HEK293T (cell line): ENCODE results near the gene MUC4.

ENCODE experiments used
- CTCF ChIA-PET: fragments of 350-600 bp; formaldehyde crosslinking; extraction: SDS; loops from one replicate; lab custom pipeline; 2021; ENCODE audit warnings: antibody characterized with exemption, inconsistent platforms; lab: Yijun Ruan, JAX
- POLR2A ChIA-PET: fragments of 350-600 bp; formaldehyde crosslinking; extraction: SDS; loops from one replicate; lab custom pipeline; 2020; ENCODE audit warnings: antibody characterized with exemption, inconsistent platforms; lab: Yijun Ruan, JAX
- DNase-seq: peaks from one replicate; pipeline ENCODE4 v3.0.0; 2012; ENCODE audit warnings: mixed read lengths; ENCODE audit errors: extremely low spot score
- ARNT ChIP-seq: fragments of 450-650 bp; IDR thresholded peaks from 2 replicates; pipeline ENCODE4 v1.6.1; 2017; ENCODE audit warnings: mild to moderate bottlenecking
- BHLHE40 ChIP-seq: fragments of 450-650 bp; IDR thresholded peaks from 2 replicates; pipeline ENCODE4 v1.6.1; 2016; ENCODE audit warnings: mild to moderate bottlenecking, moderate library complexity, borderline replicate concordance
- CTBP1 ChIP-seq: fragments of 450-650 bp; IDR thresholded peaks from 2 replicates; pipeline ENCODE4 v1.6.1; 2016; ENCODE audit warnings: borderline replicate concordance
- ELF4 ChIP-seq: fragments of 450-650 bp; IDR thresholded peaks from 2 replicates; pipeline ENCODE4 v1.6.1; 2017; ENCODE audit warnings: antibody characterized with exemption
- FOXA1 ChIP-seq: fragments of 450-650 bp; IDR thresholded peaks from 2 replicates; pipeline ENCODE4 v1.6.1; 2016; ENCODE audit warnings: mild to moderate bottlenecking
- FOXK2 ChIP-seq: fragments of 450-650 bp; IDR thresholded peaks from 2 replicates; pipeline ENCODE4 v1.6.1; 2016; ENCODE audit warnings: mild to moderate bottlenecking
- FOXM1 ChIP-seq: fragments of 450-650 bp; IDR thresholded peaks from 2 replicates; pipeline ENCODE4 v1.6.1; 2017; ENCODE audit warnings: mild to moderate bottlenecking, borderline replicate concordance
- HDGF ChIP-seq: fragments of 450-650 bp; IDR thresholded peaks from 2 replicates; pipeline ENCODE4 v1.6.1; 2017; ENCODE audit warnings: antibody characterized with exemption, borderline replicate concordance
- L3MBTL2 ChIP-seq: fragments of 450-650 bp; conservative IDR thresholded peaks from 2 replicates; pipeline ENCODE4 v1.6.1; 2016; ENCODE audit warnings: mild to moderate bottlenecking
- LEF1 ChIP-seq: fragments of 450-650 bp; IDR thresholded peaks from 2 replicates; pipeline ENCODE4 v1.6.1; 2017; ENCODE audit warnings: mild to moderate bottlenecking, borderline replicate concordance
- NFRKB ChIP-seq: fragments of 450-650 bp; IDR thresholded peaks from 2 replicates; pipeline ENCODE4 v1.6.1; 2016; ENCODE audit warnings: mild to moderate bottlenecking, moderate library complexity
- PKNOX1 ChIP-seq: fragments of 450-650 bp; IDR thresholded peaks from 2 replicates; pipeline ENCODE4 v1.6.1; 2016
- SP1 ChIP-seq: fragments of 450-650 bp; IDR thresholded peaks from 2 replicates; pipeline ENCODE4 v1.6.1; 2017
- SUZ12 ChIP-seq: fragments of 450-650 bp; IDR thresholded peaks from 2 replicates; pipeline ENCODE4 v1.6.1; 2016; ENCODE audit warnings: mild to moderate bottlenecking
- TARDBP ChIP-seq: fragments of 450-650 bp; IDR thresholded peaks from 2 replicates; pipeline ENCODE4 v1.6.1; 2016
- ZNF384 ChIP-seq: fragments of 450-650 bp; IDR thresholded peaks from 2 replicates; pipeline ENCODE4 v1.6.1; 2016

The MUC4 gene

GRCh38 chr3:195708061-195708460 is 103.7 kb downstream of the MUC4 start:
- CTCF ChIA-PET: no interaction called here
- TF ChIP-seq TARDBP: no peak
- no peak for TF ChIP-seq FOXA1
- TF ChIP-seq CTBP1: no peak
- TF ChIP-seq HDGF: no peak
- TF ChIP-seq LEF1: no peak
- TF ChIP-seq FOXK2: no peak
- TF ChIP-seq ZNF384: no peak
- no peak for TF ChIP-seq SP1
- TF ChIP-seq PKNOX1: no peak
- TF ChIP-seq L3MBTL2: no peak
- TF ChIP-seq SUZ12: no peak
- no peak for TF ChIP-seq BHLHE40
- TF ChIP-seq NFRKB: no peak
- TF ChIP-seq FOXM1: no peak
- no peak for TF ChIP-seq ELF4
- no peak for TF ChIP-seq ARNT
- POLR2A ChIA-PET: no interaction called here
- no peak for DNase-seq

GRCh38 chr3:195705081-195705991 is 106.4 kb downstream of the MUC4 start:
- DNase-seq: no peak
- CTCF ChIA-PET: no interaction called here
- TF ChIP-seq FOXM1: no peak
- TF ChIP-seq SUZ12: no peak
- POLR2A ChIA-PET: no interaction called here

GRCh38 chr3:195704433-195704999 is 107.2 kb downstream of the MUC4 start:
- ChIA-PET CTCF (interaction anchor here (0.8 kb wide), 1 partner anchor 191 kb away, joined by 3 read pairs; no protein-coding TSS in a partner anchor), POLR2A (no interaction called here)
- TF ChIP-seq FOXA1 (no peak), ELF4 (no peak), NFRKB (no peak), BHLHE40 (no peak), CTBP1 (no peak), ARNT (no peak), FOXK2 (no peak), TARDBP (no peak), ZNF384 (no peak), SP1 (no peak), L3MBTL2 (no peak), HDGF (no peak), SUZ12 (no peak), FOXM1 (no peak), PKNOX1 (no peak)
- no peak for DNase-seq

GRCh38 chr3:195703776-195704175 is 108.0 kb downstream of the MUC4 start:
- CTCF ChIA-PET: interaction anchor here (0.8 kb wide), 1 partner anchor 191 kb away, joined by 3 read pairs; no protein-coding TSS in a partner anchor

GRCh38 chr3:195701042-195701915 is 110.5 kb downstream of the MUC4 start:
- TF ChIP-seq ELF4 (no peak), NFRKB (no peak), ARNT (no peak), CTBP1 (no peak), SUZ12 (no peak), BHLHE40 (no peak), TARDBP (no peak), HDGF (no peak), L3MBTL2 (no peak), FOXK2 (no peak), ZNF384 (no peak), FOXM1 (no peak)
- POLR2A ChIA-PET: no interaction called here
- DNase-seq: no peak
- CTCF ChIA-PET: no interaction called here

More at GRCh38 chr3:195703776-195704175, 108.0 kb downstream of the MUC4 start:
- no peak for DNase-seq
- POLR2A ChIA-PET: no interaction called here
- TF ChIP-seq L3MBTL2: no peak
- TF ChIP-seq NFRKB: no peak
- no peak for TF ChIP-seq SUZ12
- no peak for TF ChIP-seq HDGF
- TF ChIP-seq BHLHE40: no peak
- TF ChIP-seq TARDBP: no peak
- no peak for TF ChIP-seq LEF1
- no peak for TF ChIP-seq ARNT

GRCh38 chr3:195700319-195700718 is 111.4 kb downstream of the MUC4 start:
- no peak for DNase-seq
- TF ChIP-seq ELF4 (no peak), SUZ12 (no peak), FOXK2 (no peak), TARDBP (no peak), SP1 (no peak), FOXA1 (no peak), PKNOX1 (no peak), BHLHE40 (no peak), ARNT (no peak), FOXM1 (no peak), LEF1 (no peak), NFRKB (no peak), ZNF384 (no peak), HDGF (no peak), CTBP1 (no peak), L3MBTL2 (no peak)
- POLR2A ChIA-PET: no interaction called here
- CTCF ChIA-PET: no interaction called here
